Left colon (tissue), 2 donors: Measurements from ENCODE around the gene KLK15. TPM values are rescaled to one million over a fixed set of nuclear protein-coding genes. Genes with fewer than 3 reads are reported as not detected.
A peak's percentile ranks its signal among the peaks of the same experiment; 100 is the strongest.

Experiments
- ATAC-seq: fragments of 200-7000 bp; cut with Tn5 transposase; one replicate; pipeline ENCODE4 v1.9.1; 2020; ENCODE audit warnings: mild to moderate bottlenecking, moderate library complexity
- DNase-seq, 2 donors: peaks; one replicate each; pipeline ENCODE4 v3.0.0-alpha.2; 2020
- intact Hi-C, 2 donors: fragments of 100-400 bp; cut with DNase I in 1 of 2; cut with micrococcal nuclease in 1 of 2; formaldehyde crosslinking; loops; one replicate each; pipeline versions ENCODE4 v1.11.2 to v1.14.0; 2022; cut with DNase I, micrococcal nuclease
- long read RNA-seq: library from polyadenylated mRNA; unstranded; transcript quantifications from one replicate; pipeline ENCODE4 v2.0.0, GENCODE V29; 2021
- total RNA-seq, 2 donors: library from RNA; stranded (reverse); fragmentation: NEBNext Ultra II Directional; extraction: Animal tissue kit (Norgen Biotek cat#: 25700); gene quantifications; one replicate each; pipeline ENCODE4 v1.2.1, GENCODE V29; 2021
- donor health status: DM: no; HTN: no; CAD: no.
- donor health status: DM: yes; HTN: yes; CAD: no.

KLK15 gene, protein sequence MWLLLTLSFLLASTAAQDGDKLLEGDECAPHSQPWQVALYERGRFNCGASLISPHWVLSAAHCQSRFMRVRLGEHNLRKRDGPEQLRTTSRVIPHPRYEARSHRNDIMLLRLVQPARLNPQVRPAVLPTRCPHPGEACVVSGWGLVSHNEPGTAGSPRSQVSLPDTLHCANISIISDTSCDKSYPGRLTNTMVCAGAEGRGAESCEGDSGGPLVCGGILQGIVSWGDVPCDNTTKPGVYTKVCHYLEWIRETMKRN
- 1 to 10 TPM; 4.5 to 8.5 TPM for total RNA-seq
- long read RNA-seq, partial matches to known transcripts = 0 of 14 reads
- long read RNA-seq, other reads (novel, unspliced or antisense) = 14 of 14 reads

DNA sequence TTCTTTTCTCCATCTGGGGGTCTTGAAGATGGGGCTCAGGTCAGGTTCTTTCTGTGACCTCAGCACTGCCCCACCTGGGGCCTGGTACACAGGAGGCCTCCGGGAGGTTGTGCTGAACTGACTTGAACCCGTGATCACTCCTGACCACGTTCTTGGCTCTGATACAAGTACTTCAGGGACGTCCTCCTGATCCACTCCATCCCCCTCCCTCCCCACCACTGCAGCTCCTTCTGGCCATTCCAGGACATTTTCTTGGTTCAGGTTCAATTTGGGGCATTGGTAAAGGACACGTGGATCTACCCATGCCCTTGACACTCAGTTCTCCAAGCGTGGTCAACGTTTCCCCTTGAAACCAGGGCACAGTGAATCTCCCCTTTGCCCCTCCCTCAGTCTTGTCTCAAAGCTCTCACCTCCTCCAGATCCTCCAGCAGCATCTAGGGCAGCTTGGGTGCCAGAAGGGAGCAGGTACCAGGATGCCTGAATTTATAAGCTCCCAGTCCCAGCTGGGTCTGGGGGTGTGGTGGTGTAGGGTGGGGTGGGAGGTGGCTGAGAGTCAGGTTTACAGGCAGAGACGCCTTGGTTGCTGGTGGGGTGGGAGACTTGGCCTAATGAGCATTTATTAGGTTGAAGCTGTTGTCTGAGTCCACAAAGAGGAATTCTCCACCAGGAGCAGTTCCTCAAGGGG lies at the start of gene KLK15:
Gene KLK15, minus strand, starts transcription at position 458 of the 685 bp plus-strand sequence. CDS start 2,082 bp downstream, outside the sequence.
- DNase-seq (no peak), ATAC-seq (no peak)
- intact Hi-C loops = no loop called here

DNA sequence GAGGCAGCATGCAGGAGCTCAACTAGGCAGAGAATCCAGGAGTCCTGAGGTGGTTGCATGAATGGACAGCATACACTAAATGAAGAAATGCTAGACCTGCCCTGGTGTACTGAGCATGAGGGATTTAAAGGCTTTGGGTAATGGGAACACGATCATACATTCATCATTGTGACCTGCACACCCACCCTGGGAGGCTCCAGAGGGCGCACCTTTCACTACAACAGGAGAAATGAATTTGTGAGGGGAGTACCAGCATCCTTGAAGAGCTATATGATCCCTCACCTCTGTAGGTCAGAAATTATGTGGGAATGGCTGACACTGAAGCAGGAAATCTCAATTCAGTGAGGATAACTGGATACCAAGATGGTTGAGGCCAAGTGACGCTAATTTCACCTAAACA lies 48.8 kb upstream of the KLK15 start:
- DNase-seq = no peak
- intact Hi-C loops = no loop called here
- no peak for ATAC-seq

DNA sequence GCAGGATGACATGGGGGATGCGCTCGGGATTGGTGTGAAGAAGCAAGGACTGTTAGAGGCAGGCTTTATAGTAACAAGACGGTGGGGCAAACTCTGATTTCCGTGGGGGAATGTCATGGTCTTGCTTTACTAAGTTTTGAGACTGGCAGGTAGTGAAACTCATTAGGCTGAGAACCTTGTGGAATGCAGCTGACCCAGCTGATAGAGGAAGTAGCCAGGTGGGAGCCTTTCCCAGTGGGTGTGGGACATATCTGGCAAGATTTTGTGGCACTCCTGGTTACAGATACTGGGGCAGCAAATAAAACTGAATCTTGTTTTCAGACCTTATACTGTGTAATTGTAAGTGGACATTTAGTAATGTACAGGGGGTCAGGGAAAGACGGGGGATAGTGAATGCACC lies 46.9 kb upstream of the KLK15 start:
- peak; percentile 43 for ATAC-seq
- no peak for DNase-seq
- intact Hi-C loops = no loop called here

DNA sequence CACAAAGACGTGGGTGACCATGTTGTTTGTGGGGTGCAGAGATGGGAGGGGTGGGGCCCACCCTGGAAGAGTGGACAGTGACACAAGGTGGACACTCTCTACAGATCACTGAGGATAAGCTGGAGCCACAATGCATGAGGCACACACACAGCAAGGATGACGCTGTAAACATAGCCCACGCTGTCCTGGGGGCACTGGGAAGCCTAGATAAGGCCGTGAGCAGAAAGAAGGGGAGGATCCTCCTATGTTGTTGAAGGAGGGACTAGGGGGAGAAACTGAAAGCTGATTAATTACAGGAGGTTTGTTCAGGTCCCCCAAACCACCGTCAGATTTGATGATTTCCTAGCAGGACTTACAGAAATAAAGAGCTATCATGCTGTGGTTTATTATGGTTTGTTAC lies 45.5 kb upstream of the KLK15 start:
- no peak for DNase-seq
- no peak for ATAC-seq
- intact Hi-C loops = no loop called here

DNA sequence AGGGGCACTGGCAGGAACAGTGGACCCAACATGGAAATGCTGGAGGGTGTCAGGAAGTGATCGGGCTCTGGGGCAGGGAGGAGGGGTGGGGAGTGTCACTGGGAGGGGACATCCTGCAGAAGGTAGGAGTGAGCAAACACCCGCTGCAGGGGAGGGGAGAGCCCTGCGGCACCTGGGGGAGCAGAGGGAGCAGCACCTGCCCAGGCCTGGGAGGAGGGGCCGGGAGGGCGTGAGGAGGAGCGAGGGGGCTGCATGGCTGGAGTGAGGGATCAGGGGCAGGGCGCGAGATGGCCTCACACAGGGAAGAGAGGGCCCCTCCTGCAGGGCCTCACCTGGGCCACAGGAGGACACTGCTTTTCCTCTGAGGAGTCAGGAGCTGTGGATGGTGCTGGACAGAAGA lies 44.0 kb upstream of the KLK15 start:
- intact Hi-C loops = no loop called here
- peak; percentile 86 for ATAC-seq

DNA sequence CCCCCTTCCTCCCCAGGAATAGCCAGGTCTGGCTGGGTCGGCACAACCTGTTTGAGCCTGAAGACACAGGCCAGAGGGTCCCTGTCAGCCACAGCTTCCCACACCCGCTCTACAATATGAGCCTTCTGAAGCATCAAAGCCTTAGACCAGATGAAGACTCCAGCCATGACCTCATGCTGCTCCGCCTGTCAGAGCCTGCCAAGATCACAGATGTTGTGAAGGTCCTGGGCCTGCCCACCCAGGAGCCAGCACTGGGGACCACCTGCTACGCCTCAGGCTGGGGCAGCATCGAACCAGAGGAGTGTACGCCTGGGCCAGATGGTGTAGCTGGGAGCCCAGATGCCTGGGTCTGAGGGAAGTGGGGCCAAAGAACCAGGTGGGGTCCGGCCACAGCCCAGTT lies 43.1 kb upstream of the KLK15 start:
- intact Hi-C loops = no loop called here
- ATAC-seq (no peak), DNase-seq (no peak)

More for the DNA sequence above, 44.0 kb upstream of the KLK15 start:
- peak in 1 of 2 donors; percentile 43 for DNase-seq

DNA sequence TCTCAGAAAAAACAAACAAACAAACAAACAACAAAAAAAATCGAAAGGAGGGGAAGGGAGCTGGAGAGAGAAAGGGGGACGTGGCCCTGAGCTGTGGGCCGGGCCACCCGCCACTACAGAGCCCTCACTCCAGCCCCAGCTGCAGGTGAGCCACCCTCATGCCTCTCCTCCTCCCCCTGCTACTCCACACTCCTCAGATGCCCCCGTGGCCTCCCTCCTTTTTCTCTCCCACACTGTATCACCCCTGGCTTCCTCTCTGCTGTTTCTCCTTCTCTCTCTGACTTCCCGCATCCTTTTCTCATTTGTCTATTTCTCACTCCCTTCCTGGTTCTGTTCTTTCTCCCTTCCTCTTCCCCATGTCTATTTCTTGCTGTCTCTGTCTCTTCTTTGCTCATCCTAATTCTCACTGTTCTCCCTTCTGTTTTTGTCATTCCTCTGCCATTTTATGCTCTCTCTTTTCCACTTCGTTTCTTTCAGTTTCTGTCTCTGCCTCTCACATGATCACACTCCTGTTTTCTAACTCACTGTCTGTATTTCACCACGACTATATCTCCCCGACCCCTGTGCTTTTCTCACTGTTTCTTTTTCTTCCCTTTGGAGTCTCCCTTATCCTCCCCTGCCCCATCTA lies 42.5 kb upstream of the KLK15 start:
- ATAC-seq (no peak), DNase-seq (no peak)
- intact Hi-C loops = no loop called here

DNA sequence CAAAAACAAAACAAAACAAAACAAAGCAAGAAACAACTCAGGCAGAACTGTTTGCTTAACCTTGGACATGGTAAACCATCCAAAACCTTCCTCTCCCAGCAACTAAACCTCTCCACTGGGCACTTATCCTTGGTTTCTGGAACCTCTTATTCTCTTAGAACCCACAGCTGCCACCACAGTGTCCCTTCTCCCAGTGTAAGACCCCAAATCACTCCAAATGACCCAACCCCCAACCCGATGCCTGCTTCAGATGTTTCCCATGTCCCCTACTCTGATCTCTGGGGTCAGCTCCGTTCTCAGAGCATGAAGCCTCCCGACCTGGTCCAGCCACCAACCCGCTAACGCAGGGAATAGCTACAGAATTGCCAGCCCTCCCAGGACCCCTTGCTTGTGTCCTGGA lies 40.8 kb upstream of the KLK15 start:
- ATAC-seq (no peak), DNase-seq (no peak)
- intact Hi-C loops = no loop called here

DNA sequence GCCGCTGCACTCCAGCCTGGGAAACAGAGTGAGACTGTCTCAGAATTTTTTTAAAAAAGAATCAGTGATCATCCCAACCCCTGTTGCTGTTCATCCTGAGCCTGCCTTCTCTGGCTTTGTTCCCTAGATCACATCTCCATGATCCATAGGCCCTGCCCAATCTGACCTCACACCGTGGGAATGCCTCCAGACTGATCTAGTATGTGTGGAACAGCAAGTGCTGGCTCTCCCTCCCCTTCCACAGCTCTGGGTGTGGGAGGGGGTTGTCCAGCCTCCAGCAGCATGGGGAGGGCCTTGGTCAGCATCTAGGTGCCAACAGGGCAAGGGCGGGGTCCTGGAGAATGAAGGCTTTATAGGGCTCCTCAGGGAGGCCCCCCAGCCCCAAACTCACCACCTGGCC lies 39.7 kb upstream of the KLK15 start, which contains the start of gene KLK2:
Gene KLK2, plus strand, starts transcription at position 384 of the 400 bp plus-strand sequence. CDS start 35 bp downstream, outside the sequence.
- intact Hi-C loops = no loop called here
- ATAC-seq = no peak
- DNase-seq = no peak

DNA sequence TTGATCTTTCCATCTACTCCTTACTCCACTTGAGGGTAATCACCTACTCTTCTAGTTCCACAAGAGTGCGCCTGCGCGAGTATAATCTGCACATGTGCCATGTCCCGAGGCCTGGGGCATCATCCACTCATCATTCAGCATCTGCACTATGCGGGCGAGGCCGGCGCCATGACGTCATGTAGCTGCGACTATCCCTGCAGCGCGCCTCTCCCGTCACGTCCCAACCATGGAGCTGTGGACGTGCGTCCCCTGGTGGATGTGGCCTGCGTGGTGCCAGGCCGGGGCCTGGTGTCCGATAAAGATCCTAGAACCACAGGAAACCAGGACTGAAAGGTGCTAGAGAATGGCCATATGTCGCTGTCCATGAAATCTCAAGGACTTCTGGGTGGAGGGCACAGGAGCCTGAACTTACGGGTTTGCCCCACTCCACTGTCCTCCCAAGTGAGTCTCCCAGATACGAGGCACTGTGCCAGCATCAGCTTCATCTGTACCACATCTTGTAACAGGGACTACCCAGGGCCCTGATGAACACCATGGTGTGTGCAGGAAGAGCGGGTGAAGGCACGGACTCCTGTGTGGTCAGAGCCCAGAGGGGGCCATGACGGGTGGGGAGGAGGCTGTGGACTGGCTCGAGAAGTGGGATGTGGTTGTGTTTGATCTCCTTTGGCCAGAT lies 37.2 kb upstream of the KLK15 start:
- ATAC-seq (no peak), DNase-seq (no peak)
- intact Hi-C loops = no loop called here

DNA sequence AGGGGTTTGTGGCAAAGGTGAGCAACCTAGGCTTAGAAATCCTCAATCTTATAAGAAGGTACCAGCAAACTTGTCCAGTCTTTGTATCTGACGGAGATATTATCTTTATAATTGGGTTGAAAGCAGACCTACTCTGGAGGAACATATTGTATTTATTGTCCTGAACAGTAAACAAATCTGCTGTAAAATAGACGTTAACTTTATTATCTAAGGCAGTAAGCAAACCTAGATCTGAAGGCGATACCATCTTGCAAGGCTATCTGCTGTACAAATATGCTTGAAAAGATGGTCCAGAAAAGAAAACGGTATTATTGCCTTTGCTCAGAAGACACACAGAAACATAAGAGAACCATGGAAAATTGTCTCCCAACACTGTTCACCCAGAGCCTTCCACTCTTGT lies 36.1 kb upstream of the KLK15 start:
- ATAC-seq = peak; percentile 74
- intact Hi-C loops = no loop called here
- DNase-seq = no peak

DNA sequence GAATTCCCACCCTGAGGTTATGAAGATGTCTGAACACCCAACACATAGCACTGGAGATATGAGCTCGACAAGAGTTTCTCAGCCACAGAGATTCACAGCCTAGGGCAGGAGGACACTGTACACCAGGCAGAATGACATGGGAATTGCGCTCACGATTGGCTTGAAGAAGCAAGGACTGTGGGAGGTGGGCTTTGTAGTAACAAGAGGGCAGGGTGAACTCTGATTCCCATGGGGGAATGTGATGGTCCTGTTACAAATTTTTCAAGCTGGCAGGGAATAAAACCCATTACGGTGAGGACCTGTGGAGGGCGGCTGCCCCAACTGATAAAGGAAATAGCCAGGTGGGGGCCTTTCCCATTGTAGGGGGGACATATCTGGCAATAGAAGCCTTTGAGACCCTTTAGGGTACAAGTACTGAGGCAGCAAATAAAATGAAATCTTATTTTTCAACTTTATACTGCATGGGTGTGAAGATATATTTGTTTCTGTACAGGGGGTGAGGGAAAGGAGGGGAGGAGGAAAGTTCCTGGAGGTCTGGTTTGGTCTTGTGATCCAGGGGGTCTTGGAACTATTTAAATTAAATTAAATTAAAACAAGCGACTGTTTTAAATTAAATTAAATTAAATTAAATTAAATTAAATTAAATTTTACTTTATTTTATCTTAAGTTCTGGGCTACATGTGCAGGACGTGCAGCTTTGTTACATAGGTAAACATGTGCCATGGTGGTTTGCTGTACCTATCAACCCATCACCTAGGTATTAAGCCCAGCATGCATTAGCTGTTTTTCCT lies 28.3 kb upstream of the KLK15 start:
- intact Hi-C loops = no loop called here
- no peak for ATAC-seq
- no peak for DNase-seq

DNA sequence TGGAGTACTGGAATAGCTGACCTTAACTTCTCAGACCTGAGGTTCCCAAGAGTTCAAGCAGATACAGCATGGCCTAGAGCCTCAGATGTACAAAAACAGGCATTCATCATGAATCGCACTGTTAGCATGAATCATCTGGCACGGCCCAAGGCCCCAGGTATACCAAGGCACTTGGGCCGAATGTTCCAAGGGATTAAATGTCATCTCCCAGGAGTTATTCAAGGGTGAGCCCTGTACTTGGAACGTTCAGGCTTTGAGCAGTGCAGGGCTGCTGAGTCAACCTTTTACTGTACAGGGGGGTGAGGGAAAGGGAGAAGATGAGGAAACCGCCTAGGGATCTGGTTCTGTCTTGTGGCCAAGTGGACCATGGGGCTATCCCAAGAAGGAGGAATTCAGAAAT lies 27.6 kb upstream of the KLK15 start:
- intact Hi-C loops = no loop called here
- ATAC-seq (no peak), DNase-seq (no peak)

DNA sequence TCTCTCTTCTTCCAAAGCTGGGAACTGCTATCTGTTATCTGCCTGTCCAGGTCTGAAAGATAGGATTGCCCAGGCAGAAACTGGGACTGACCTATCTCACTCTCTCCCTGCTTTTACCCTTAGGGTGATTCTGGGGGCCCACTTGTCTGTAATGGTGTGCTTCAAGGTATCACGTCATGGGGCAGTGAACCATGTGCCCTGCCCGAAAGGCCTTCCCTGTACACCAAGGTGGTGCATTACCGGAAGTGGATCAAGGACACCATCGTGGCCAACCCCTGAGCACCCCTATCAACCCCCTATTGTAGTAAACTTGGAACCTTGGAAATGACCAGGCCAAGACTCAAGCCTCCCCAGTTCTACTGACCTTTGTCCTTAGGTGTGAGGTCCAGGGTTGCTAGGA lies 26.5 kb upstream of the KLK15 start:
- intact Hi-C loops = no loop called here
- ATAC-seq = no peak
- DNase-seq = no peak

DNA sequence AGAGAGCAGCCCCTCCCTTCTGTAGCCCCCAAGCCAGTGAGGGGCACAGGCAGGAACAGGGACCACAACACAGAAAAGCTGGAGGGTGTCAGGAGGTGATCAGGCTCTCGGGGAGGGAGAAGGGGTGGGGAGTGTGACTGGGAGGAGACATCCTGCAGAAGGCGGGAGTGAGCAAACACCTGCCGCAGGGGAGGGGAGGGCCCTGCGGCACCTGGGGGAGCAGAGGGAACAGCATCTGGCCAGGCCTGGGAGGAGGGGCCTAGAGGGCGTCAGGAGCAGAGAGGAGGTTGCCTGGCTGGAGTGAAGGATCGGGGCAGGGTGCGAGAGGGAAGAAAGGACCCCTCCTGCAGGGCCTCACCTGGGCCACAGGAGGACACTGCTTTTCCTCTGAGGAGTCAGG lies 25.5 kb upstream of the KLK15 start:
- ATAC-seq = peak; percentile 98
- intact Hi-C loops = no loop called here
- DNase-seq = peak; percentile 61 to 74

DNA sequence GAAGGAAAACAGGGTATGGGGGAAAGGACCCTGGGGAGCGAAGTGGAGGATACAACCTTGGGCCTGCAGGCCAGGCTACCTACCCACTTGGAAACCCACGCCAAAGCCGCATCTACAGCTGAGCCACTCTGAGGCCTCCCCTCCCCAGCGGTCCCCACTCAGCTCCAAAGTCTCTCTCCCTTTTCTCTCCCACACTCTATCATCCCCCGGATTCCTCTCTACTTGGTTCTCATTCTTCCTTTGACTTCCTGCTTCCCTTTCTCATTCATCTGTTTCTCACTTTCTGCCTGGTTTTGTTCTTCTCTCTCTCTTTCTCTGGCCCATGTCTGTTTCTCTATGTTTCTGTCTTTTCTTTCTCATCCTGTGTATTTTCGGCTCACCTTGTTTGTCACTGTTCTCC lies 24.0 kb upstream of the KLK15 start:
- DNase-seq = no peak
- no peak for ATAC-seq
- intact Hi-C loops = no loop called here

DNA sequence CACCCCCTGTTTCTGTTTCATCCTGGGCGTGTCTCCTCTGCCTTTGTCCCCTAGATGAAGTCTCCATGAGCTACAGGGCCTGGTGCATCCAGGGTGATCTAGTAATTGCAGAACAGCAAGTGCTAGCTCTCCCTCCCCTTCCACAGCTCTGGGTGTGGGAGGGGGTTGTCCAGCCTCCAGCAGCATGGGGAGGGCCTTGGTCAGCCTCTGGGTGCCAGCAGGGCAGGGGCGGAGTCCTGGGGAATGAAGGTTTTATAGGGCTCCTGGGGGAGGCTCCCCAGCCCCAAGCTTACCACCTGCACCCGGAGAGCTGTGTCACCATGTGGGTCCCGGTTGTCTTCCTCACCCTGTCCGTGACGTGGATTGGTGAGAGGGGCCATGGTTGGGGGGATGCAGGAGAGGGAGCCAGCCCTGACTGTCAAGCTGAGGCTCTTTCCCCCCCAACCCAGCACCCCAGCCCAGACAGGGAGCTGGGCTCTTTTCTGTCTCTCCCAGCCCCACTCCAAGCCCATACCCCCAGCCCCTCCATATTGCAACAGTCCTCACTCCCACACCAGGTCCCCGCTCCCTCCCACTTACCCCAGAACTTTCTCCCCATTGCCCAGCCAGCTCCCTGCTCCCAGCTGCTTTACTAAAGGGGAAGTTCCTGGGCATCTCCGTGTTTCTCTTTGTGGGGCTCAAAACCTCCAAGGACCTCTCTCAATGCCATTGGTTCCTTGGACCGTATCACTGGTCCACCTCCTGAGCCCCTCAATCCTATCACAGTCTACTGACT lies 21.4 kb upstream of the KLK15 start, which contains the start of gene KLK3:
Gene KLK3, plus strand, starts transcription at position 280 of the 775 bp plus-strand sequence. Its CDS starts 41 bp downstream, at position 321.
- DNase-seq = no peak
- ATAC-seq = no peak
- intact Hi-C loops = no loop called here

DNA sequence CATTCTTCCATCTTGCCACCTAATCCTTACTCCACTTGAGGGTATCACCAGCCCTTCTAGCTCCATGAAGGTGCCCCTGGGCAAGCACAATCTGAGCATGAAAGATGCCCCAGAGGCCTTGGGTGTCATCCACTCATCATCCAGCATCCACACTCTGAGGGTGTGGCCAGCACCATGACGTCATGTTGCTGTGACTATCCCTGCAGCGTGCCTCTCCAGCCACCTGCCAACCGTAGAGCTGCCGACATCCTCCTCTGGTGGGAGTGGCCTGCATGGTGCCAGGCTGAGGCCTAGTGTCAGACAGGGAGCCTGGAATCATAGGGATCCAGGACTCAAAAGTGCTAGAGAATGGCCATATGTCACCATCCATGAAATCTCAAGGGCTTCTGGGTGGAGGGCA lies 18.2 kb upstream of the KLK15 start:
- intact Hi-C loops = no loop called here
- no peak for DNase-seq
- ATAC-seq = peak; percentile 34
